PFSK-1 (cell line): ENCODE measurements around the gene ST7.

ENCODE experiments used
- FOXP2 ChIP-seq: optimal IDR thresholded peaks from 2 replicates; pipeline ENCODE3; 2011; ENCODE audit warnings: borderline replicate concordance, control low read depth, inconsistent platforms; ENCODE audit not compliant: insufficient read depth; ENCODE audit errors: extremely low read length, extremely low read depth
- POLR2AphosphoS5 ChIP-seq: IDR thresholded peaks from 2 replicates; pipeline ENCODE4 v1.6.1; 2012; ENCODE audit warnings: low read depth, mild to moderate bottlenecking, control low read depth, low read length, moderate library complexity
- SIN3A ChIP-seq: IDR thresholded peaks from 2 replicates; pipeline ENCODE4 v1.6.1; 2012; ENCODE audit warnings: mild to moderate bottlenecking, low read length, moderate library complexity, borderline replicate concordance; ENCODE audit not compliant: insufficient read depth
- TAF1 ChIP-seq: IDR thresholded peaks from 2 replicates; pipeline ENCODE4 v1.6.1; 2012; ENCODE audit warnings: low read length, control low read depth, borderline replicate concordance; ENCODE audit not compliant: insufficient read depth
- TF ChIP-seq, protein P1 (sequence below), 2 experiments: IDR thresholded peaks; 2 replicates each; pipeline versions ENCODE4 v1.6.1 to v1.8.0; 2011 to 2012; ENCODE audit warnings: low read depth in 2 of 2, low read length in 2 of 2, control low read depth in 1 of 2, inconsistent platforms in 1 of 2, mild to moderate bottlenecking in 1 of 2, moderate library complexity in 1 of 2; ENCODE audit not compliant: insufficient read depth in 1 of 2

ST7 gene

DNA sequence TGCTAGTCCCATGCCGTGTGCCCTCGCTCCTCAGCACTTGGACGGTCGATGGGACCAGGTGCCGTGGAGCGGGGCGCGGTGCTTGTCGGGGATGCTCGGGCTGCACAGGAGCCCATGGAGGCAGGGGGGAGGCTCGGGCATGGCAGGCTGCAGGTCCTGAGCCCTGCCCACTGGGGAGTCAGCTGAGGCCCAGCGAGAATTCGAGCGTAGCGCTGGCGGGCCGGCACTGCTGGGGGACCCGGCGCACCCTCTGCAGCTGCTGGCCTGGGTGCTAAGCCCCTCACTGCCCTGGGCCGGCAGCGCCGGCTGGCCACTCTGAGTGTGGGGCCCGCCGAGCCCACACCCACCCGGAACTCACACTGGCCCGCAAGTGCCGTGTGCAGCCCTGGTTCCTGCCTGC lies 44.7 kb downstream of the ST7 start:
- TF ChIP-seq SIN3A (no peak), TAF1 (no peak), FOXP2 (no peak), POLR2AphosphoS5 (no peak)
- TF ChIP-seq, protein P1, sequence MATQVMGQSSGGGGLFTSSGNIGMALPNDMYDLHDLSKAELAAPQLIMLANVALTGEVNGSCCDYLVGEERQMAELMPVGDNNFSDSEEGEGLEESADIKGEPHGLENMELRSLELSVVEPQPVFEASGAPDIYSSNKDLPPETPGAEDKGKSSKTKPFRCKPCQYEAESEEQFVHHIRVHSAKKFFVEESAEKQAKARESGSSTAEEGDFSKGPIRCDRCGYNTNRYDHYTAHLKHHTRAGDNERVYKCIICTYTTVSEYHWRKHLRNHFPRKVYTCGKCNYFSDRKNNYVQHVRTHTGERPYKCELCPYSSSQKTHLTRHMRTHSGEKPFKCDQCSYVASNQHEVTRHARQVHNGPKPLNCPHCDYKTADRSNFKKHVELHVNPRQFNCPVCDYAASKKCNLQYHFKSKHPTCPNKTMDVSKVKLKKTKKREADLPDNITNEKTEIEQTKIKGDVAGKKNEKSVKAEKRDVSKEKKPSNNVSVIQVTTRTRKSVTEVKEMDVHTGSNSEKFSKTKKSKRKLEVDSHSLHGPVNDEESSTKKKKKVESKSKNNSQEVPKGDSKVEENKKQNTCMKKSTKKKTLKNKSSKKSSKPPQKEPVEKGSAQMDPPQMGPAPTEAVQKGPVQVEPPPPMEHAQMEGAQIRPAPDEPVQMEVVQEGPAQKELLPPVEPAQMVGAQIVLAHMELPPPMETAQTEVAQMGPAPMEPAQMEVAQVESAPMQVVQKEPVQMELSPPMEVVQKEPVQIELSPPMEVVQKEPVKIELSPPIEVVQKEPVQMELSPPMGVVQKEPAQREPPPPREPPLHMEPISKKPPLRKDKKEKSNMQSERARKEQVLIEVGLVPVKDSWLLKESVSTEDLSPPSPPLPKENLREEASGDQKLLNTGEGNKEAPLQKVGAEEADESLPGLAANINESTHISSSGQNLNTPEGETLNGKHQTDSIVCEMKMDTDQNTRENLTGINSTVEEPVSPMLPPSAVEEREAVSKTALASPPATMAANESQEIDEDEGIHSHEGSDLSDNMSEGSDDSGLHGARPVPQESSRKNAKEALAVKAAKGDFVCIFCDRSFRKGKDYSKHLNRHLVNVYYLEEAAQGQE (IDR thresholded peaks at IDR 0.05; ENCODE audit: insufficient read depth in 1 of 2, low read depth in 2 of 2, low read length in 2 of 2), result no peak

DNA sequence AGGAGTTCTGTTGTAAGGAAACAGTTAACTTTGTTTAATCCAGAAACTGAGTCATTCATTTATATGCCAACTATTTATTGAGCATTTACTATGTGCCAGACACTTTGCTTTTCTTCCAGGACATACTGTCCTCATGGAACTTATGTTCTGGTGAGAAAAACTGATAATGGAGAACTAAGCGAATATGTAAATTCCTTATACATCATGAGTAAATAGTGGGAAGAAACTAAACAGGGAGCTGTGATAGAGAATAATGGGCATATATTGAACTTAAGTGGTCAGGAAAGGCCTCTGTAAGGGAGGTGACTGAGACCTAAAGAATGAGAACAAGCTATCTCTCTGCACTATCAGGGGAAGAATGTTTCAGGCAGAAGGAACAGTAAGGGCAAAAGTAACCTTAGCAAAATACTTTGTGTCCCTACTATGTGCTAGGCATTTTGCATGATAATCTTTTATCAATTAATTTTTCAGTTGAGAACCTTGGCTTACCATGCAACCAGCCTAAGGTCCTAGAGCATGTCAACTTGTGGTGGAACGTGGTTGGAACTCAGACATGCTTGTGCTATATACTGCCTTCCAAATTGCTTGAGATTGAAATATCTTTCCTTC lies 45.4 kb downstream of the ST7 start:
- TF ChIP-seq FOXP2 (no peak), SIN3A (no peak), TAF1 (no peak), POLR2AphosphoS5 (no peak)
- TF ChIP-seq, protein P1 (IDR thresholded peaks at IDR 0.05; ENCODE audit: insufficient read depth in 1 of 2, low read depth in 2 of 2, low read length in 2 of 2), result no peak

DNA sequence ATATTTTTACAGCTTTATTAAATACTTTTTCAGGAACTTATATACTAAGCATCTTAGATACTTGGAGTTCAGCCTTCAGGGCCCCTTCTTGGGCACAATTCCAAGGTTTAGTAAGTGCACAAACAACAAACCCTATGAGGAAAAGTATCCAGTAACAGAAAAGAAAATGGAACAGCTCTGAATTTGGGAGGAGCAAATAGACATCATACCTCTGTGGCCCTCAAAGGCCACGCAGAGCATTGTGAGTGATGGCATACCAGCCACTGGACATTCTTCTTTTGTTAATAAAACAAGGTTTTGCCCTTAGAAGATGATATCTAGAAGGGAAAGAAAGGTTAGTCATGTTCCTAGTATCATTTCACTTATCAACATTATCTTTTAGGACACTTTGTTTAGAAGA lies 46.0 kb downstream of the ST7 start:
- TF ChIP-seq FOXP2 (no peak), TAF1 (no peak), SIN3A (no peak), POLR2AphosphoS5 (no peak)
- TF ChIP-seq, protein P1 (IDR thresholded peaks at IDR 0.05; ENCODE audit: insufficient read depth in 1 of 2, low read depth in 2 of 2, low read length in 2 of 2), result no peak

DNA sequence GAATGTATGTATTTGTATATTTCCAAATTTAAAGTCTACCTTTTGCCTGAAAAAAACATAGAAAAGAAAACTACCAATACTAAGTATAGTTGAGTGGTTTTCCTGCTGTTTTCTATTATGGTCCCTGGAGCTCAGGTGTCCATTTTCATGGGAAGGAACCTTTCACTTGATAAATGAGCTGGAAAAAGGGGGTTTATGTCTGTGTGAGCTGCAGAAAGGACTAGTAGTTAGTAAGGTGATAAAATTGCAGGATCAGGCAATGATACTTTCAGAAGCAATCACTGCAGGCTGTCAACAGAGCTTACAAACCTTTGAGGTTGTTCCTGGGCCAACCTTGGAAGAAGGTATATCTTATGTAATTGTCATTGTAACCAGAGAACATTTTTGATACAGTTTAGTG lies 48.0 kb downstream of the ST7 start:
- no peak for TF ChIP-seq POLR2AphosphoS5
- TF ChIP-seq, protein P1 (IDR thresholded peaks at IDR 0.05; ENCODE audit: insufficient read depth in 1 of 2, low read depth in 2 of 2, low read length in 2 of 2), result no peak
- no peak for TF ChIP-seq FOXP2
- no peak for TF ChIP-seq TAF1
- no peak for TF ChIP-seq SIN3A
